GM12878 (cell line): ENCODE data around the gene GPR179. TPM values are rescaled to one million over a fixed set of nuclear protein-coding genes. Genes with fewer than 3 reads are reported as not detected.

Experiments used
- ATAC-seq: fragments of 200-7000 bp; cut with Tn5 transposase; 3 replicates; pipeline ENCODE4 v1.9.1; 2020; ENCODE audit warnings: mild to moderate bottlenecking, moderate library complexity
- BruUV-seq: library from RNA; stranded (reverse); fragments of 400-500 nt; replicated peaks from 2 replicates; lab custom pipeline; 2021; lab: Mats Ljungman, UMichigan
- CTCF ChIA-PET: fragments of 300-600 bp; sonication (Branson Sonifier 250); formaldehyde crosslinking; extraction: SDS; loops from one replicate; lab custom pipeline; 2021; ENCODE audit warnings: inconsistent platforms; lab: Yijun Ruan, JAX
- POLR2A ChIA-PET: fragments of 350-600 bp; formaldehyde crosslinking; extraction: SDS; loops from one replicate; lab custom pipeline; 2021; ENCODE audit warnings: inconsistent platforms; lab: Charles Lee
- RAD21 ChIA-PET: fragments of 300-600 bp; sonication (Branson Sonifier 250); formaldehyde crosslinking; loops from one replicate; lab custom pipeline; 2023; ENCODE audit warnings: antibody characterized with exemption; ENCODE audit not compliant: unreplicated experiment; lab: Charles Lee
- SMC1A ChIA-PET: fragments of 300-600 bp; sonication (Branson Sonifier 250); formaldehyde crosslinking; loops from one replicate; lab custom pipeline; 2023; ENCODE audit not compliant: unreplicated experiment, uncharacterized antibody; lab: Charles Lee
- DNase-seq: peaks from one replicate; pipeline ENCODE4 v3.0.0-alpha.2; 2011; ENCODE audit warnings: low read depth, low spot score
- FAIRE-seq: peaks from 3 replicates; lab custom pipeline; 2011; peaks lifted over from hg19 to GRCh38; lab: Jason Lieb, UNC
- H2AFZ ChIP-seq: 2 replicates; pipeline ENCODE4 v1.6.0; 2011; ENCODE audit warnings: low read depth, low read length, control low read depth; ENCODE audit not compliant: control insufficient read depth
- H3K27ac ChIP-seq: 2 replicates; pipeline ENCODE4 v1.5.1; 2011; ENCODE audit warnings: control low read depth; ENCODE audit not compliant: control insufficient read depth, insufficient read depth
- H3K27me3 ChIP-seq, 2 experiments: replicated peaks in 1 of 2; 2 replicates each; pipeline versions ENCODE4 v1.6.0 to v1.6.1; 2011; ENCODE audit warnings: low read length in 1 of 2; ENCODE audit not compliant: control insufficient read depth in 2 of 2, insufficient read depth in 2 of 2
- H3K36me3 ChIP-seq, 2 experiments: 2 replicates each; pipeline ENCODE4 v1.5.1; 2011; ENCODE audit warnings: low read length in 1 of 2; ENCODE audit not compliant: control insufficient read depth in 2 of 2, insufficient read depth in 2 of 2
- H3K4me1 ChIP-seq: 2 replicates; pipeline ENCODE4 v1.6.1; 2011; ENCODE audit warnings: mild to moderate bottlenecking, low read length, moderate library complexity, mixed read lengths; ENCODE audit not compliant: control insufficient read depth, insufficient read depth
- H3K4me2 ChIP-seq: 2 replicates; pipeline ENCODE4 v1.6.0; 2011; ENCODE audit warnings: control low read depth; ENCODE audit not compliant: control insufficient read depth, insufficient read depth
- H3K4me3 ChIP-seq: fragments of 200-600 bp; sonication (generic); 2 replicates; pipeline ENCODE4 v1.5.1; 2016
- H3K79me2 ChIP-seq: 2 replicates; pipeline ENCODE4 v1.6.0; 2011; ENCODE audit warnings: low read length; ENCODE audit not compliant: control insufficient read depth, insufficient read depth
- H3K9ac ChIP-seq: 2 replicates; pipeline ENCODE4 v1.8.0; 2011; ENCODE audit warnings: low read length, control low read depth, mixed read lengths; ENCODE audit not compliant: control insufficient read depth, insufficient read depth
- H3K9me3 ChIP-seq: replicated peaks from 3 replicates; pipeline ENCODE4 v1.5.1; 2011; ENCODE audit warnings: mild to moderate bottlenecking, low read length; ENCODE audit not compliant: control insufficient read depth, insufficient read depth
- H4K20me1 ChIP-seq: 2 replicates; pipeline ENCODE4 v1.6.0; 2011; ENCODE audit not compliant: control insufficient read depth, insufficient read depth
- FOS ChIP-seq: IDR thresholded peaks from 3 replicates; pipeline ENCODE4 v1.6.1; 2011; ENCODE audit warnings: borderline replicate concordance; ENCODE audit not compliant: insufficient read length; ENCODE audit errors: extremely low read depth
- GABPA ChIP-seq: IDR thresholded peaks from 2 replicates; pipeline ENCODE4 v1.6.1; 2014; ENCODE audit warnings: antibody characterized with exemption, low read depth, mild to moderate bottlenecking, inconsistent platforms
- GATAD2B ChIP-seq: fragments of 450-650 bp; conservative IDR thresholded peaks from 2 replicates; pipeline ENCODE4 v1.6.1; 2017; ENCODE audit warnings: low read depth, mild to moderate bottlenecking, moderate library complexity
- HDAC2 ChIP-seq: fragments of 200-600 bp; sonication (generic); IDR thresholded peaks from 2 replicates; pipeline ENCODE4 v1.6.1; 2017
- MTA2 ChIP-seq: fragments of 450-650 bp; IDR thresholded peaks from 2 replicates; pipeline ENCODE4 v1.6.1; 2016; ENCODE audit warnings: low read depth, mild to moderate bottlenecking, moderate library complexity
- NFYB ChIP-seq: IDR thresholded peaks from 2 replicates; pipeline ENCODE4 v1.6.1; 2011; ENCODE audit warnings: low read depth, mild to moderate bottlenecking, low read length, improper control_type of control experiment, moderate library complexity; ENCODE audit not compliant: insufficient read depth
- PAX5 ChIP-seq: IDR thresholded peaks from 2 replicates; pipeline ENCODE4 v1.6.1; 2011; ENCODE audit warnings: low read depth, low read length, borderline replicate concordance
- REST ChIP-seq: IDR thresholded peaks from 2 replicates; pipeline ENCODE4 v1.6.1; 2012; ENCODE audit warnings: mild to moderate bottlenecking, low read depth, low read length
- SIN3A ChIP-seq: IDR thresholded peaks from 2 replicates; pipeline ENCODE4 v1.6.1; 2012; ENCODE audit warnings: low read depth, low read length, improper control_type of control experiment
- SIX5 ChIP-seq: IDR thresholded peaks from 2 replicates; pipeline ENCODE4 v1.6.1; 2011; ENCODE audit warnings: mild to moderate bottlenecking, low read depth, low read length, moderate library complexity; ENCODE audit not compliant: severe bottlenecking
- STAT1 ChIP-seq: fragments of 450-650 bp; conservative IDR thresholded peaks from 2 replicates; pipeline ENCODE4 v1.6.1; 2014; ENCODE audit warnings: antibody characterized with exemption, mild to moderate bottlenecking
- ZBTB4 ChIP-seq: fragments of 450-650 bp; formaldehyde crosslinking; IDR thresholded peaks from 2 replicates; pipeline ENCODE4 v1.4.0; 2022; ENCODE audit warnings: mild to moderate bottlenecking, moderate library complexity
- whole genome bisulfite sequencing: methylation state at CpG from one replicate; pipeline ENCODE4 v1.1.6; 2016; ENCODE audit warnings: low lambda C conversion rate; ENCODE audit not compliant: insufficient replicate concordance, insufficient coverage; ENCODE audit errors: missing lambda C conversion rate; 5-methylcytosine and 5-hydroxymethylcytosine counted together
- in situ Hi-C: fragments of 300-500 bp; cut with MboI; formaldehyde crosslinking; loops from 9 replicates; pipeline ENCODE4 v1.14.3; 2018; ENCODE audit warnings: mixed read lengths
- intact Hi-C: fragments of 100-400 bp; cut with micrococcal nuclease; formaldehyde crosslinking; loops from one replicate; pipeline ENCODE4 v1.14.2; 2022; ENCODE audit not compliant: unreplicated experiment
- polyA plus RNA-seq, 11 experiments: library from polyadenylated mRNA; depleted of rRNA in 4 of 11; unstranded in 6 of 11; stranded (reverse) in 5 of 11; fragments of >200 nt; fragmentation: Nextera tagmentation in 4 of 11; fragmentation: Illumina TruSeq in 1 of 11; extraction: Ambion mirVana in 4 of 11; extraction: Trizol in 1 of 11; gene quantifications; 1 replicate in 1 of 11; 2 replicates in 10 of 11; pipeline versions ENCODE4 v1.2.1 to v1.2.3, GENCODE V29; 2011 to 2016; ENCODE audit warnings: inconsistent platforms in 2 of 11, missing spikeins in 2 of 11, low read depth in 1 of 11
- total RNA-seq, 4 experiments: library from RNA; depleted of rRNA in 3 of 4; stranded (reverse); fragments of >200 nt in 3 of 4; fragmentation: Illumina TruSeq in 1 of 4; extraction: Trizol in 1 of 4; gene quantifications; 2 replicates each; pipeline versions ENCODE4 v1.2.1 to v1.2.3, GENCODE V29; 2013 to 2021

GPR179 gene
- total and polyA plus RNA-seq, 10 of the 15 experiments (the other 5 are each of a cell fraction or from before 2014, with no cell fraction given), result under 0.01 to 0.08 (median 0.01) TPM; not detected in 3

GRCh38 chr17:38352245-38353085 is 8.7 kb upstream of the GPR179 start (continued):
- no peak for TF ChIP-seq REST
- 0 out of 2 replicates have a peak, but pooled peaks have one; percentile 14 for TF ChIP-seq GATAD2B

DNA sequence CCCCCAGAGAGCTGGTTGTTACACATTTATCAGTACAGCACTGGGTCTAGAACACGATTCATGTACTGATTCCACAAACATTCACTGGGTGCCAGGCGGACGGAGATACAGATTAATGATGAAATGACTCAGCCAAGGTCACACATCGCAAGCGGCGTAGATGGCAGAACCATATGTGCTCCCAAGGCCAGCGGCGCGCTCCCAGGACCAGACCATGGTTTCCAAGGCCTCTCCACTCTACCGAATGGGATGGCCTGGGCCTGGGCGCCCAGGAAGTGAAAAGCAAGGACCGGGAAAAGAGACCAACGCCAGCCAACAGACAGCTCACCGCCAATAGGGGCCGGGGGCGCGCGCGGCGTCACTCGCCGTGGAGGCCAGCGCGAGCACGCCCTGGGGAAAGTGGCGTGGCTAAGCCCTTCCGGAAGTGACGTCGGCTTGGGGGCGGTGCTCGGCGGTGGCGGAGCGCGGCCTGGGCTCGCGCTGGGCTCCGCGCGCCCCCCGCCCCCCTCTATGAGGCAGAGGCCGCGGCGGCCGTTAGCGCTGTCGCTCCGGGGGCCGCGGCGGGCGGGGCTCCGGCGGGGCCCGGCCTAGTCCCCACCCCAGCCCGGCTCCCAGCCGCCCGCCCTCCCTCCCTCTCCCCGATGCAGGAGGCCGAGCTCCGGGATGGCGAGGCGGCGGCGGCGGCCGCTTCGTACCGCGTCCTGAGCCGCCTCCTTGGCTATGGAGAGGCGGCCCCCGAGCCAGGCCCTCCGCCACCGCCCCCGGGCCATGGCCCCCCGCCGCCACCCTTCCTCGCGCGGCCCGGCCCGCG is 7.9 kb upstream of the GPR179 start, which contains the start of gene SOCS7:
Gene SOCS7 (plus strand): TSS at position 433 of the 811 bp plus-strand sequence. CDS start 209 bp downstream, at position 642.
- no peaks in the 10 kb centered on the region for H4K20me1 ChIP-seq
- peak; percentile 86 for ATAC-seq
- FAIRE-seq, result no peak
- H3K27ac ChIP-seq, result peak within 1 kb of the TSS; percentile 91
- H3K9ac ChIP-seq, result peak within 1 kb of the TSS; percentile 84
- H3K4me3 ChIP-seq, result peak within 1 kb of the TSS; percentile 75
- in situ Hi-C loops, result no loop called here
- ChIA-PET CTCF (interaction anchor here (1.0 to 9.3 kb wide), 6 partner anchors 10 to 134 kb away, joined by 3 to 349 read pairs (median 4); no protein-coding TSS in a partner anchor), SMC1A (interaction anchor here (0.9 to 7.9 kb wide), 3 partner anchors 14 to 134 kb away, joined by 5 to 161 read pairs (median 6); no protein-coding TSS in a partner anchor), RAD21 (interaction anchor here (0.6 to 8.4 kb wide), 7 partner anchors 14 to 329 kb away, joined by 3 to 172 read pairs (median 3); no protein-coding TSS in a partner anchor), POLR2A (interaction anchor here (0.5 to 1.1 kb wide), 4 partner anchors 61 to 1004 kb away, joined by 3 to 8 read pairs (median 4); partner anchors contain the start of gene ARHGAP23)
- peak within 1 kb of the TSS; percentile 99 for H3K4me2 ChIP-seq
- H2AFZ ChIP-seq, result peak within 1 kb of the TSS; percentile 98
- no peaks in the 10 kb centered on the region for H3K27me3 ChIP-seq
- no peaks in the 10 kb centered on the region for H3K36me3 ChIP-seq
- BruUV-seq, result no TSS peak
- WGBS, result under 1% methylated on average over 49 of the region's 84 CpGs
- intact Hi-C loops, result loop anchor here (10.0 kb wide), 1 partner anchor 323 kb away; the partner anchor contains the start of gene EPOP
- H3K79me2 ChIP-seq, result peaks cover 8% of the 10 kb centered on the region
- no peaks in the 10 kb centered on the region for H3K9me3 ChIP-seq
- H3K4me1 ChIP-seq, result peaks cover 4% of the 10 kb centered on the region
- peak; percentile 58 for DNase-seq
- TF ChIP-seq NFYB (peak; percentile 70; the same call in 1 of the 2 replicates), ZBTB4 (CRISPR knock-in tag) (no peak), GABPA (peak; percentile 64; the same call in 1 of the 2 replicates), SIN3A (0 out of 2 replicates have a peak, but pooled peaks have one; percentile 64), STAT1 (no peak), SIX5 (no peak), PAX5 (no peak), HDAC2 (no peak), MTA2 (peak; percentile 31; the same call in 1 of the 2 replicates), FOS (no peak)
